ENCODE measurements around the gene STK24.

DNA sequence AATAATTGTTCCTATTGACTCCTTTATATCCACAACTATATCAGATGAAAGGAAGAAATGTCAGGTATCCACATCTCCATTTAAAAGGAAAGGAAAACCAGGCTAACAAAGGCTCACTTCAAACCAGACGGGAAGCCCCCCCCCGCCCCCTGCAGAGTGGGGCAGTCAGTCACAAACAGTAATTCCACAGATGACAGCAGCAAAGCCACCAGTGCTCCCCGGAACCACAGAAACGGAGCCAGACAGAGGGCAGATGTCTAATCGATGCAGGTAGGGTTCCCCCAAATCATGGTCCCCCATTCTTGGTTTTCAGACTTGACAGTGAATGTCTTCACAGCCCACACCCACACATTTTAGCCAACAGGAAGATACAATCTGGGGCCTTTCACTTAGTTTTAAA is 100.8 kb downstream of the STK24 start:
- TF ChIP-seq ZBTB33 (IDR thresholded peaks at IDR 0.05) (no peak), PBX3 (IDR thresholded peaks at IDR 0.05; ENCODE audit: insufficient replicate concordance, low read depth, low read length) (peak; percentile 32), CTCF (IDR thresholded peaks at IDR 0.05 in 2 of 3, conservative IDR thresholded peaks at IDR 0.05 in 1 of 3; ENCODE audit: control insufficient read depth in 2 of 3, extremely low read depth in 1 of 3, insufficient read depth in 1 of 3, low read depth in 3 of 3, low read length in 3 of 3) (no peak), NFIC (IDR thresholded peaks at IDR 0.05; ENCODE audit: low read depth, low read length) (no peak)
- TF ChIP-seq, protein P1, sequence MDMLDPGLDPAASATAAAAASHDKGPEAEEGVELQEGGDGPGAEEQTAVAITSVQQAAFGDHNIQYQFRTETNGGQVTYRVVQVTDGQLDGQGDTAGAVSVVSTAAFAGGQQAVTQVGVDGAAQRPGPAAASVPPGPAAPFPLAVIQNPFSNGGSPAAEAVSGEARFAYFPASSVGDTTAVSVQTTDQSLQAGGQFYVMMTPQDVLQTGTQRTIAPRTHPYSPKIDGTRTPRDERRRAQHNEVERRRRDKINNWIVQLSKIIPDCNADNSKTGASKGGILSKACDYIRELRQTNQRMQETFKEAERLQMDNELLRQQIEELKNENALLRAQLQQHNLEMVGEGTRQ (IDR thresholded peaks at IDR 0.05; ENCODE audit: borderline replicate concordance, low read depth, low read length) = no peak
